KOPT-K1 (cell line): Measurements from ENCODE around the gene KCNH4.
"Not testable (repeated sequence)": the region's sequence is repeated elsewhere in the genome, so short reads cannot be mapped to it uniquely, and the experiment has no call there.

Experiments used
- H3K27ac ChIP-seq: fragments of 200-600 bp; sonication (generic); 2 replicates; pipeline ENCODE4 v1.5.1; 2016; ENCODE audit warnings: antibody characterized with exemption, mild to moderate bottlenecking, low read depth, low read length; ENCODE audit not compliant: poor library complexity, severe bottlenecking
- H3K36me3 ChIP-seq: fragments of 200-600 bp; sonication (generic); 2 replicates; pipeline ENCODE4 v1.5.1; 2017; ENCODE audit warnings: antibody characterized with exemption, mild to moderate bottlenecking, low read length, moderate library complexity; ENCODE audit not compliant: insufficient read depth
- H3K9me3 ChIP-seq: fragments of 200-600 bp; sonication (generic); 2 replicates; pipeline ENCODE4 v1.5.1; 2017; ENCODE audit warnings: antibody characterized with exemption, low read length, mild to moderate bottlenecking; ENCODE audit not compliant: insufficient read depth, poor library complexity, severe bottlenecking

The KCNH4 gene

DNA sequence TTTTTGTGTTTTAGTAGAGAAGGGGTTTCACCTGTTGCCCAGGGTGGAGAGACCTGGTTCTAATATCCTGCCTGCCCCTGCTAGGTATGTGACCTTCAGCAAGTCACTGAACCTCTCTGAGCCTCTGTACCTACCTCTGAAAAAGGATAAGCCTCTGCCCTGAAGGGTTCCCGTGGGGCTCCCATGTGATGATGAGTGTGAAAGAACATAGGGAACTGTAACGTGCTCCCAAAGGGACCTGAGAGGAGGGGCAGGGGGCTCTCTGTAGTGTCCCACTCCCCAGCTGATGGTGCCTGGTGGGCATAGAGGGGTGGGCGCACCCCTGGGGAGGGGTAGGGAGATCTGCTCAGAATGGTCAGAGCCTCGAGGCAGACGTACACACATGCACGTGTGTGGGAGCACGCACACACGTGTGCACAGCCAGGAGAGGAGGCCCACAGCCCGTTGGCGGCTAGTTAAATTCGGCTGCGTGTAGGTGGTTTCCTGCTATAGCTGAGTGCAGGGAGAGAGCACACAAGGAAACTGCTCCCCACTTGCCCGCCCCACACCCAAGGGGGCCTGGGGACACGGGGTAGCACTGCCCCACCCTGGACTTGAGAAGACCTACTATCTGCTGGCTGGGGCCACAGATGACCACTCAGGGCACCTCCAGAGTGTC is 6.7 kb downstream of the KCNH4 start:
- H3K36me3 ChIP-seq: no peaks in the 10 kb centered on the region
- no peaks in the 10 kb centered on the region for H3K9me3 ChIP-seq
- H3K27ac ChIP-seq: no peak overlapping the region

- H3K36me3 ChIP-seq: no peaks in the 10 kb centered on the region
- no peaks in the 10 kb centered on the region for H3K9me3 ChIP-seq
- no peak overlapping the region for H3K27ac ChIP-seq
These were observed 9.1 kb downstream of the KCNH4 start for GRCh38 chr17:42171831-42172230.

DNA sequence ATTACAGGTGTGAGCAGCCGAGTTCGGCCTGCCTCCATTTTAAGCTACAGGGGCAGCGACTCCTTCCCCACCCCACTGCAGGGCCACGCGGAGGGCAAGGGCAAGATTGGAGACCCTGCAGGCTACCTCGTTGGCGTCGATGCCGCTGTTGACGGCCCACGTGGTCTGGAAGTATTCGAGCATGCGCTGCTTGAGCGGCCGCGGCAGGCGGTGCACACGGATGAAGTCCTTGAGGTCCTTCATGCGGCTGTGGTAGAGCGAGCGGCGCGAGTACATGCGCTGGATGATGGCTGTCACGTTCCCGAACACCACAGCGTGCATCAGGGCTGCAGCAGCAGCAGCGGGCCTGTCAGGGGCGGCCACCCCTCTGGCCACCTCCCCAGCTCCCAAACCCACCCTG is 11.6 kb downstream of the KCNH4 start:
- Histone ChIP-seq H3K27ac (no peak overlapping the region), H3K36me3 (no peaks in the 10 kb centered on the region), H3K9me3 (no peaks in the 10 kb centered on the region)

GRCh38 chr17:42167807-42168206 is 13.1 kb downstream of the KCNH4 start:
- Histone ChIP-seq H3K9me3 (no peaks in the 10 kb centered on the region), H3K27ac (no peak overlapping the region), H3K36me3 (no peaks in the 10 kb centered on the region)

- H3K9me3 ChIP-seq: no peaks in the 10 kb centered on the region
- no peak overlapping the region for H3K27ac ChIP-seq
These were observed 14.7 kb downstream of the KCNH4 start for GRCh38 chr17:42166196-42166763.

GRCh38 chr17:42165751-42166150 is 15.2 kb downstream of the KCNH4 start:
- Histone ChIP-seq H3K36me3 (no peaks in the 10 kb centered on the region), H3K27ac (no peak overlapping the region)

More at GRCh38 chr17:42166196-42166763, 14.7 kb downstream of the KCNH4 start:
- no peaks in the 10 kb centered on the region for H3K36me3 ChIP-seq

GRCh38 chr17:42163696-42164407 is 17.1 kb downstream of the KCNH4 start:
- H3K9me3 ChIP-seq: no peaks in the 10 kb centered on the region
- no peaks in the 10 kb centered on the region for H3K36me3 ChIP-seq
- no peak overlapping the region for H3K27ac ChIP-seq

More at GRCh38 chr17:42165751-42166150, 15.2 kb downstream of the KCNH4 start:
- H3K9me3 ChIP-seq: no peaks in the 10 kb centered on the region

- no peaks in the 10 kb centered on the region for H3K36me3 ChIP-seq
- no peak overlapping the region for H3K27ac ChIP-seq
These were observed 17.8 kb downstream of the KCNH4 start for GRCh38 chr17:42163113-42163512.

GRCh38 chr17:42160531-42160910 is 20.4 kb downstream of the KCNH4 start:
- no peaks in the 10 kb centered on the region for H3K36me3 ChIP-seq
- H3K9me3 ChIP-seq: no peaks in the 10 kb centered on the region
- no peak overlapping the region for H3K27ac ChIP-seq

More at GRCh38 chr17:42163113-42163512, 17.8 kb downstream of the KCNH4 start:
- H3K9me3 ChIP-seq: no peaks in the 10 kb centered on the region

DNA sequence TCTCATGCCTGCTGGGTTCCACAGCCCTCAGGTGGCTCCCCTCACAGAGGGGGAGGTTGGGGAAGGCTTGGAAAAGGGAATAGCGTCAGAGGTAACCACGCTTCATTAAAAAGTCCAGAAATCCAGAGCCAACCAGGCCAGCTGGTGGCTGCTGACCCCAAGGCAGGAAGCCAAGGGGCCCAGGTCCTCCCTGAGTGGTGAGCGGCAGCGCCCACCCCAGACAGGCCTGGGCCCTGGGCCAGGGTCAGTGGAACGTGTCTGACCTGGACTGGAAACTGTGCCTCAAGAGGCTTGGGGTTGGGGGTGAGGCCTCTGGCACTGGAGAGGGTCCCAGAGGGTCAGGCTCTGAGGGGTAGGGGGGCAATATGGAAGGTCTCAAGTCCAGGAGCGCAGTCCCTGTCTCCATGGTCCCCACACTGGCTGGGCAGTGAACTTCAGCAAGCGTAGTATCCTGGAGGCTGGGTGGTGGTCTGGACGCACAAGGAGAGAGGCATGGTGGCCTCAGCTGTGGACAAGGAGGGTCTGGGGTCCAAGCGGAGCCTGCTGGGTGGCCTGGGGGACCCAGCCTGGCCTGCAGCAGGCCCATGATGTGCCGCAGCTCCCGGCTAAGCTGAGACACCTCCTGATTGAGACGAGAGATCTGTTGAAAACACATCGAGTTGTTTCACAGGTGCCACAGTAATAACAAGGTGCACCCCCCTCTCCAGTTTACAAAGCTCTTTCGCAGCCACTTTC is 21.0 kb downstream of the KCNH4 start:
- no peaks in the 10 kb centered on the region for H3K36me3 ChIP-seq
- no peaks in the 10 kb centered on the region for H3K9me3 ChIP-seq
- no peak overlapping the region for H3K27ac ChIP-seq

DNA sequence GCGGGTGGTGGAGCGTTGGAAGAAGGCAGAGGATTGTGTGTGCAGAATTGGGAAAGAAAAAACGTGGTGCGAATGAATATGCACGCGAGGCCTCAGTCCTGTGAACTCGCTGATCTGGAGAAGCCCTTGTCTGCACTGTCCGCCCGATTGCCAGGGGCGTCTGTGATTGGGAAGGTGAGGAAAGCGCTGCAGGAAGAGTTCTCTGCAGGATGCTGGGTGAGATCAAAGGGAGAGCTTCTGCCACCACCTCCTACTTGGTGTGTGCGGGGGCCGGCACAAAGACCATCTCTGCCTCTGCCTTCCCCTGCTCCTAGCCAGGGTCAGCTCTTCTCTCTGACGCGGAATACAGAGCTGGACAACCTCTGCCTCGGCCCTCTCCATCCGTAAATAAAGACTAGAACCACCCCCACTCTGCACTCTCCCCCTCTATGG is 25.3 kb downstream of the KCNH4 start:
- Histone ChIP-seq H3K27ac (no peak overlapping the region), H3K36me3 (peaks cover 17% of the 10 kb centered on the region; the same call in 1 of the 2 replicates), H3K9me3 (no peaks in the 10 kb centered on the region)

DNA sequence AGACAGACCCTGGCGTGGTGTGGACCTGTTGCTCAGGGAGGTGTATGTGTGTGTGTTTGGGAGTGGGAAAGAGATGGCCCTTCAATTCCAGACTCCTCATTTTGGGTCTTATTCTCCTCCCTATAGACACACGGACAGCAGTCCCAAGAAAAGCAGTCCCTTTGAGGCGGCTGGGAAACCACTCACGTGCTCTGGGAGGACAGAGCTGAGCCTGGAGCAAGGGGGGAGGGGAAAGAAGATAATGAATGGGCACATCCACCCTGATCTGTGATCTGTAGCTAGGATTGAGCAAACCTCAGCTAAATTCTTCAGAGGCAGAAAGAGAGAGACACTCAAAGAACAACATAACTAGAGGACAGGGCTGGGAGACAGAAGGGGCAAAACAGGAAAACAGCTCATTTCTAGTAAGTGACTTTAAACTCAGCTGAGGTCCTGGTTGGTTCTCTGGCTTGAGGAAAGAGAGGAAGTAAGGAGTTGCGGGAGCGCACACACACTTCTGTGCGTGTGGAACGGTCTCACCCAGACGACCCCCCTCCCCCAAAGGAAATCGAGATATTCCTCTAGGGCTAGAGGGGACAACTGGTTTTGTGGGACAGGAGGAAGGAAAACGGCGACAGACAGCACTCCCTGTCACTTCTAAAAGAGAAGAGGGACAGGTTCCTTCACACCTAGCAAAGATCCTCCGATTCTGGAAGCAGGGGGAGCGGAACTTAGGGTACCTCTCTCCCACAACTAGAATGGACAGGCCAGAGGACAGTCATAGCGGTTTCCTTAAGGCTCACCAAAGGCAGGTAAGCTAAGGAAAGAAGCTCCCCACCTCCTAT is 26.8 kb downstream of the KCNH4 start:
- peaks cover 30% of the 10 kb centered on the region; the same call in 1 of the 2 replicates for H3K36me3 ChIP-seq
- H3K9me3 ChIP-seq: no peaks in the 10 kb centered on the region
- H3K27ac ChIP-seq: peak overlapping the region; percentile 73

- Histone ChIP-seq H3K9me3 (no peaks in the 10 kb centered on the region), H3K27ac (no peak overlapping the region), H3K36me3 (peaks cover 80% of the 10 kb centered on the region)
These were observed 33.9 kb downstream of the KCNH4 start for GRCh38 chr17:42146911-42147607.

DNA sequence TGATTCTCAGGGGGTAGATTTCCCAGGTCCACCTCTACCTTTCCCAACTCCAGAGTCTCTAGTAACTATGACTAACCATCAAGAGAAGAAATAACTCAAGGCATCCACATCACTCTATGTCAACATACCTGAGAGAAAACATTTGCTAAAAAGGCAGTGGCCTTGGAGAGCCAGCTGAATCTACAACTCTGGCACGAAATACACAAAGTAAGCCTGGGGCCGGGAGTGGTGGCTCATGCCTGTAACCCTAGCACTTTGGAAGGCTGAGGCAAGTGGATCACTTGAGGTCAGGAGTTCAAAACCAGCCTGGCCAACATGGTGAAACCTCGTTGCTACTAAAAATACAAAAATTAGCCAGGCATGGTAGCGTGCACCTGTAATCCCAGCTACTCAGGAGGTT is 37.8 kb downstream of the KCNH4 start:
- H3K27ac ChIP-seq, H3K9me3 ChIP-seq: not testable (repeated sequence)
- peaks cover 76% of the 10 kb centered on the region for H3K36me3 ChIP-seq
